SU-DHL-6 (cell line): ENCODE measurements around the gene C2CD2.
A peak's percentile ranks its signal among the peaks of the same experiment; 100 is the strongest.

Experiments used
- H2AFZ ChIP-seq: fragments of 200-600 bp; sonication (generic); 2 replicates; pipeline ENCODE4 v1.6.1; 2014; ENCODE audit warnings: low read depth, mild to moderate bottlenecking, moderate library complexity, mixed read lengths, antibody characterized with exemption, low read length; ENCODE audit not compliant: severe bottlenecking
- H3F3A ChIP-seq: fragments of 200-600 bp; shearing (Covaris generic); 2 replicates; pipeline ENCODE4 v1.6.0; 2016; ENCODE audit warnings: antibody characterized with exemption, mild to moderate bottlenecking; ENCODE audit not compliant: insufficient read depth
- H3K27ac ChIP-seq: fragments of 200-600 bp; sonication (generic); 2 replicates; pipeline ENCODE4 v1.5.1; 2016; ENCODE audit warnings: low read depth, mild to moderate bottlenecking, low read length, moderate library complexity, mixed read lengths
- H3K27me3 ChIP-seq: fragments of 200-600 bp; sonication (generic), shearing (Covaris generic); 2 replicates; pipeline ENCODE4 v1.6.0; 2014; ENCODE audit warnings: mild to moderate bottlenecking, low read length
- H3K36me3 ChIP-seq: fragments of 200-600 bp; sonication (generic); 2 replicates; pipeline ENCODE4 v1.6.1; 2014; ENCODE audit warnings: mild to moderate bottlenecking, low read length, mixed read lengths
- H3K4me2 ChIP-seq: fragments of 300-600, 200-600 bp; shearing (Covaris generic), sonication (generic); 2 replicates; pipeline ENCODE4 v1.6.0; 2014; ENCODE audit warnings: low read length, low read depth, mild to moderate bottlenecking; ENCODE audit not compliant: poor library complexity, severe bottlenecking
- H3K4me3 ChIP-seq: fragments of 200-600 bp; sonication (generic); 2 replicates; pipeline ENCODE4 v1.5.1; 2014; ENCODE audit warnings: antibody characterized with exemption, low read length, mild to moderate bottlenecking, mixed read lengths; ENCODE audit not compliant: insufficient read depth, poor library complexity, severe bottlenecking
- H3K79me2 ChIP-seq: fragments of 200-600 bp; sonication (generic); 2 replicates; pipeline ENCODE4 v1.6.1; 2014; ENCODE audit warnings: mild to moderate bottlenecking, low read length, moderate library complexity; ENCODE audit not compliant: insufficient read depth
- H3K9ac ChIP-seq: fragments of 200-600 bp; sonication (generic); 2 replicates; pipeline ENCODE4 v1.7.0; 2014; ENCODE audit warnings: mild to moderate bottlenecking, low read length
- H3K9me2 ChIP-seq: fragments of 200-600 bp; sonication (generic); replicated peaks from 2 replicates; pipeline ENCODE4 v1.6.1; 2014; ENCODE audit warnings: low read length; ENCODE audit not compliant: insufficient read depth
- H3K9me3 ChIP-seq: fragments of 200-600 bp; sonication (generic); 2 replicates; pipeline ENCODE4 v1.6.1; 2014; ENCODE audit warnings: low read length, mixed read lengths; ENCODE audit not compliant: insufficient read depth
- H4K20me1 ChIP-seq: fragments of 200-600 bp; sonication (generic); 2 replicates; pipeline ENCODE4 v1.6.1; 2014; ENCODE audit warnings: low read depth, mild to moderate bottlenecking, antibody characterized with exemption, low read length, moderate library complexity, mixed read lengths
- CTCF ChIP-seq: fragments of 200-600 bp; sonication (generic); IDR thresholded peaks from one replicate; pipeline ENCODE4 v1.5.1; 2017; ENCODE audit warnings: antibody characterized with exemption, mild to moderate bottlenecking, low read length, moderate library complexity; ENCODE audit not compliant: insufficient read depth, poor library complexity, severe bottlenecking
- EZH2phosphoT487 ChIP-seq: fragments of 200-600 bp; sonication (generic), shearing (Covaris generic); conservative IDR thresholded peaks from 2 replicates; pipeline ENCODE4 v1.6.1; 2018; ENCODE audit warnings: mild to moderate bottlenecking, antibody characterized with exemption, low read length, moderate library complexity, mixed read lengths

Gene C2CD2

GRCh38 chr21:41836166-41837015 lies 117.4 kb downstream of the C2CD2 start:
- Histone ChIP-seq H3K27me3 (no peaks in the 10 kb centered on the region), H3K36me3 (peaks cover 16% of the 10 kb centered on the region), H3K4me2 (peak overlapping the region; percentile 80), H4K20me1 (no peaks in the 10 kb centered on the region; the same call in 1 of the 2 replicates), H3K9me3 (no peaks in the 10 kb centered on the region), H2AFZ (no peak overlapping the region), H3K27ac (peak overlapping the region; percentile 94), H3F3A (peaks cover 64% of the 10 kb centered on the region), H3K9me2 (no peaks in the 10 kb centered on the region), H3K4me3 (peak overlapping the region; percentile 59), H3K9ac (peak overlapping the region; percentile 68), H3K79me2 (peaks cover 67% of the 10 kb centered on the region)
- no peak for TF ChIP-seq EZH2phosphoT487
- no peak for TF ChIP-seq CTCF

GRCh38 chr21:41835711-41836154 lies 118.1 kb downstream of the C2CD2 start:
- no peak for TF ChIP-seq EZH2phosphoT487
- TF ChIP-seq CTCF: no peak
- Histone ChIP-seq H3F3A (peaks cover 58% of the 10 kb centered on the region), H3K27ac (peak overlapping the region; percentile 94), H3K79me2 (peaks cover 73% of the 10 kb centered on the region), H3K27me3 (no peaks in the 10 kb centered on the region), H3K4me3 (peak overlapping the region; percentile 59), H4K20me1 (no peaks in the 10 kb centered on the region; the same call in 1 of the 2 replicates), H3K9ac (peak overlapping the region; percentile 68), H3K36me3 (peaks cover 10% of the 10 kb centered on the region), H3K9me3 (no peaks in the 10 kb centered on the region), H3K4me2 (peak overlapping the region; percentile 80), H3K9me2 (no peaks in the 10 kb centered on the region), H2AFZ (no peak overlapping the region)
